Peyer's patch (tissue), 4 donors: ENCODE data around the gene ALOX5AP. TPM values are rescaled to one million over a fixed set of nuclear protein-coding genes. Genes with fewer than 3 reads are reported as not detected.

Experiments used
- DNase-seq, 3 donors: peaks; one replicate each; pipeline ENCODE4 v3.0.0-alpha.2; 2017 to 2019
- H3K27ac ChIP-seq, 4 donors: fragments of 200-600 bp; sonication (generic); one replicate each; pipeline ENCODE4 v1.5.1; 2016 to 2019
- H3K27me3 ChIP-seq, 2 donors: fragments of 200-600 bp; sonication (generic); one replicate each; pipeline ENCODE4 v1.5.1; 2019
- H3K36me3 ChIP-seq, 3 donors: fragments of 200-600 bp; sonication (generic); one replicate each; pipeline ENCODE4 v1.5.1; 2016 to 2019
- H3K4me1 ChIP-seq, 4 donors: fragments of 200-600 bp; sonication (generic); one replicate each; pipeline ENCODE4 v1.5.1; 2016 to 2019
- H3K4me3 ChIP-seq, 4 donors: fragments of 200-600 bp; sonication (generic); 1 replicate in 3 of 4; 2 replicates in 1 of 4; pipeline ENCODE4 v1.5.1; 2016 to 2019; ENCODE audit warnings: mild to moderate bottlenecking in 1 of 4
- H3K9me3 ChIP-seq, 4 donors: fragments of 200-600 bp; sonication (generic); one replicate each; pipeline ENCODE4 v1.5.1; 2016 to 2019; ENCODE audit warnings: mild to moderate bottlenecking in 1 of 4
- POLR2A ChIP-seq, 2 donors: fragments of 450-650 bp; IDR thresholded peaks; one replicate each; pipeline ENCODE4 v1.5.1; 2017; ENCODE audit warnings: antibody characterized with exemption in 2 of 2, mild to moderate bottlenecking in 2 of 2, moderate library complexity in 2 of 2
- total RNA-seq, 4 donors: library from RNA; depleted of rRNA; stranded (reverse); fragments of >200 nt; gene quantifications; one replicate each; pipeline ENCODE4 v1.1.0, GENCODE V29; 2016
- TF ChIP-seq, protein P1 (sequence below), 6 experiments: fragments of 450-650 bp in 4 of 6; fragments of 200-600 bp in 2 of 6; sonication (generic) in 1 of 6; IDR thresholded peaks; one replicate each; pipeline ENCODE4 v1.5.1; 2017 to 2019; ENCODE audit warnings: antibody characterized with exemption in 6 of 6, mild to moderate bottlenecking in 3 of 6, moderate library complexity in 1 of 6

Gene ALOX5AP
- total RNA-seq, 4 donors from 2014 or later = 7.6 to 19.8 (median 13.2) TPM

DNA sequence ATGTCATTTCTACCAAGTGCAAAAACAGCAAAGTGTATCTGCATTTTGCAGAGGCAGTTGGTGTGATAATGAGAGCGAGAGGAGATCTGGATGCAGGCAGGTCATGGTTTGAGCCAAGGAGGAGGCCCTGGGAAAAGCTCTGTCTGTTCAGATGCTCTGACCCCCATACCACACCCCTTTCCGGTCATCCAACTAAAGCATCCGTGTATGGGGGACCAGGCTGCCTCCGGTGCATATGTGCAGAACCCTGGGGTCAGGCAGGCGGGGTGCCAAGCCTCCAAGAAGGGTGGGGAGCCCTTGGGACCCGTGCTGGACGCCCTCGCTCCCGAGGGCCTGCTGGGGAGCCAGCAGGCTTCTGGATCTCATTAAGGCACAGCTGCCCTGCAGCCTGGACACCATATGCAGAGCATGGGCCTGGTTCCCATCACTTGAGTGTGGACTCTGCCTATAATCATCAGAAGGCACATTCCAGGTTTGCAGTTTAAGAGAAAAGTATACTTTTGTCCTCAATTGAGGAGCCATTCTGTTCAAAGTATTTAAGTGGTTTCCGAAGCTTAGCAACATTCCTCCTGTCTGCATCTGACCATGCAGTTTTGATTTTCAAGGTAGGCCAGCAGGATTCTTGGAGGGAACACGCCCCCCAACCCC lies 56.1 kb downstream of the ALOX5AP start:
- Histone ChIP-seq H3K27ac (no peak overlapping the region), H3K4me3 (no peak overlapping the region), H3K4me1 (peaks cover 0 to 2% (median 0%) of the 10 kb centered on the region in 4 donors), H3K9me3 (no peaks in the 10 kb centered on the region), H3K27me3 (no peaks in the 10 kb centered on the region), H3K36me3 (no peaks in the 10 kb centered on the region)
- no peak for DNase-seq
- TF ChIP-seq POLR2A (IDR thresholded peaks at IDR 0.05) = no peak
- TF ChIP-seq, protein P1, sequence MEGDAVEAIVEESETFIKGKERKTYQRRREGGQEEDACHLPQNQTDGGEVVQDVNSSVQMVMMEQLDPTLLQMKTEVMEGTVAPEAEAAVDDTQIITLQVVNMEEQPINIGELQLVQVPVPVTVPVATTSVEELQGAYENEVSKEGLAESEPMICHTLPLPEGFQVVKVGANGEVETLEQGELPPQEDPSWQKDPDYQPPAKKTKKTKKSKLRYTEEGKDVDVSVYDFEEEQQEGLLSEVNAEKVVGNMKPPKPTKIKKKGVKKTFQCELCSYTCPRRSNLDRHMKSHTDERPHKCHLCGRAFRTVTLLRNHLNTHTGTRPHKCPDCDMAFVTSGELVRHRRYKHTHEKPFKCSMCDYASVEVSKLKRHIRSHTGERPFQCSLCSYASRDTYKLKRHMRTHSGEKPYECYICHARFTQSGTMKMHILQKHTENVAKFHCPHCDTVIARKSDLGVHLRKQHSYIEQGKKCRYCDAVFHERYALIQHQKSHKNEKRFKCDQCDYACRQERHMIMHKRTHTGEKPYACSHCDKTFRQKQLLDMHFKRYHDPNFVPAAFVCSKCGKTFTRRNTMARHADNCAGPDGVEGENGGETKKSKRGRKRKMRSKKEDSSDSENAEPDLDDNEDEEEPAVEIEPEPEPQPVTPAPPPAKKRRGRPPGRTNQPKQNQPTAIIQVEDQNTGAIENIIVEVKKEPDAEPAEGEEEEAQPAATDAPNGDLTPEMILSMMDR (IDR thresholded peaks at IDR 0.05) = no peak

DNA sequence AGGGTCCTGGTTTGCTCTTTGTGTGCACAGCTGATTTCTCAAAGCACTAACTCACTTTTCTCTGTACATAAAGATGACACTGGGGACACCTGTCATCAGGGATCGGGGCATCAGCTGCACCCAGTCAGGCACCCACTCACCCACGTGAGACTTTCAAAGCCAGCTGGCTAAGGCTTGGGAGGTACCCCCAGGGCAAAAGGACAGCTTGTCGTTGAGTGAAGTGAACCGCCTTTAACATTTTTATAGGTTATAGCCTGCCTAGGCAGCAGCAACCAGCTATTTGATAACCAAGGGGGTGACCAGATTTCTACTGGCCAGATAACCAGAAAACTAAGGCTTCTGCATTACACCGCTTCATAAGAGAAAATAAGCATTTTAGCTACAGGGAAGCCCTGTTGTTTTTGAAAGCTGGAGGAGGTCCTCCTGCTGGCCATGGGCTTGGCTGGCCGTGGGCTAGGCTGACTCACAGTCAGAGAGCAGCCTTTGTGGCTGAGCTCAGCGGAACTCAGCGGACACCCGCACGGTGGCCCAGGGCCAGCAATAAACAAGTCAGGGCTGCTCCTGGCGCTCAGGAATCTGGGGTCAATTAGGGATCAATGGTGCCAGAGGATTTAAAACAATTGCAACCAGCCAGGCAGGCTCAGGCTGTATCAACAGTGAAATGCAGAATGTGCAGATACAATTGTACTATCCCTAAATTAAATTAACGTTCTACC lies 57.1 kb downstream of the ALOX5AP start:
- no peaks in the 10 kb centered on the region for H3K36me3 ChIP-seq
- H3K4me3 ChIP-seq = no peak overlapping the region
- H3K27ac ChIP-seq = peak overlapping the region in 1 of 4 donors; percentile 36
- no peaks in the 10 kb centered on the region for H3K9me3 ChIP-seq
- TF ChIP-seq, protein P1 (IDR thresholded peaks at IDR 0.05) = peak in 3 of 6 experiments; percentile 28 to 35 (median 35)
- TF ChIP-seq POLR2A (IDR thresholded peaks at IDR 0.05) = no peak
- H3K27me3 ChIP-seq = no peaks in the 10 kb centered on the region
- H3K4me1 ChIP-seq = peaks cover 0 to 5% (median 0%) of the 10 kb centered on the region in 4 donors
- peak in 2 of 3 donors; percentile 66 to 75 for DNase-seq

DNA sequence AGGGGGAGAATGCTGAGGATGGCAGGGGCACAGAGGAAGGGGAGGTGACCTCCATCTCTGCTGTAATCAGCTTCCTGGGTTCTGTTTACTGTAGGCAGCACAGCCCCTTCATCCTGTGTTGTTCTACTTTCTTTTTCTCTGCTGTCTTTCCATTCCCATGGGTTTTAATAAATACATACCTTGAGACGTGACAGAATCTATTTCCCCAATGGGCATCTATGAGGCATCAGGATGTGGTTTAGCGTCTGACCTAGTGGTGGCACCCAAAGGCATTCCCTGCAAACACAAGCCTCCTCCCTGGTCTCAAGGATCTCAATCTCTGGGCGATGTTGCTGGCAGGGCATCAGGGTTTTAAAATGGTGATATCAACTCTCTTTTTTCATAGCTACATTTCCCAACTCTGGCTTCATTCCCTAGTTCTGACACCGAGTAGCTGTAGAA lies 60.8 kb downstream of the ALOX5AP start:
- Histone ChIP-seq H3K36me3 (no peaks in the 10 kb centered on the region), H3K4me1 (peaks cover 0 to 5% (median 0%) of the 10 kb centered on the region in 4 donors), H3K4me3 (no peak overlapping the region), H3K27me3 (no peaks in the 10 kb centered on the region), H3K9me3 (no peaks in the 10 kb centered on the region), H3K27ac (no peak overlapping the region)
- TF ChIP-seq, protein P1 (IDR thresholded peaks at IDR 0.05) = peak in 1 of 6 experiments; percentile 21
- TF ChIP-seq POLR2A (IDR thresholded peaks at IDR 0.05) = no peak
- DNase-seq = no peak

DNA sequence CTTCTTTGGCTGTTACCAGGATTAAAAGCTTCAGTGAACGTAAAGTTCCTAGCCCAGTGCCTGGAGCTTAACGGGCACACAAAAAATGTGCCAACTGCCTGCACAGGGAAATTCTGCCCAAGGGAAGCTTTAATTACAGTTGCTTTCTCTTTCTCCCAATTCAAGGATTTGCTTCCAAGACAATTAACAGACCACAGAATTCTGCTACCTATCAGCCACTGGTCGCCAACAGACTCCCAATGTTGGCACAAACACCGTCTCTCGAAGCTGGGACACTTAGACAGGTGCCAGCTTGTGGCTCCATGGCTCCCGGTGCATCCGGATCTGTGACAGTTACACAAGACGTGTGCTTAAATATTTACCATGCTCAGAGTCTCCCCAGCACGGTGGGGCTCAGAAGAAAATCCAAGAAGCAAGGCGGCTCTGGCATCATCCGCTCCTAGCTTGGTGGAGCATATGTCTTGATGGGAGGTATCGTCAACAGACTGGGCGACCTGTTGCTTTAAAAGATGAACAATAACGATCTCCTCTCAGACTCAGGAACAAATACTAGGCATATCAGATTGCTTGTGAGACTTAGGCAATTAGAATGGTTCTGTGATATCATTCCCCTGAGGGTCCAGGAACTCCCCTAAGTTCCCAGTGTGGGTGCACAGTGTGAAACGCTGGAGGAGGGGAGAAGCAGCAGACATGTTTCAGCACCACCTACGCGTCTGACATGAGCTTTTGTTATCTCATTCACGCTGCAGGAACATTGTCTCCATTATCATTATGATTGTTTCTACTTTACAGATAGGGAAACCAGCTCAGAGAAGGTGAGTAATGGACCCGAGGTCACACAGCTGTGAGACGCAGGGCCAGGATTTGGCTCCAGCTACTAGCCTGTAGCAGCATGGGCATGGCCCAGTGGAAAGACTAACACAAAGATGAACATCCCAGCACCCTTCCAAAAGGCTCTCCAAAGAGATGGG lies 61.6 kb downstream of the ALOX5AP start:
- Histone ChIP-seq H3K4me1 (peaks cover 0 to 5% (median 0%) of the 10 kb centered on the region in 4 donors), H3K9me3 (no peaks in the 10 kb centered on the region), H3K4me3 (no peak overlapping the region), H3K27ac (no peak overlapping the region), H3K36me3 (no peaks in the 10 kb centered on the region), H3K27me3 (no peaks in the 10 kb centered on the region)
- no peak for DNase-seq
- TF ChIP-seq, protein P1 (IDR thresholded peaks at IDR 0.05) = no peak
- no peak for TF ChIP-seq POLR2A (IDR thresholded peaks at IDR 0.05)

DNA sequence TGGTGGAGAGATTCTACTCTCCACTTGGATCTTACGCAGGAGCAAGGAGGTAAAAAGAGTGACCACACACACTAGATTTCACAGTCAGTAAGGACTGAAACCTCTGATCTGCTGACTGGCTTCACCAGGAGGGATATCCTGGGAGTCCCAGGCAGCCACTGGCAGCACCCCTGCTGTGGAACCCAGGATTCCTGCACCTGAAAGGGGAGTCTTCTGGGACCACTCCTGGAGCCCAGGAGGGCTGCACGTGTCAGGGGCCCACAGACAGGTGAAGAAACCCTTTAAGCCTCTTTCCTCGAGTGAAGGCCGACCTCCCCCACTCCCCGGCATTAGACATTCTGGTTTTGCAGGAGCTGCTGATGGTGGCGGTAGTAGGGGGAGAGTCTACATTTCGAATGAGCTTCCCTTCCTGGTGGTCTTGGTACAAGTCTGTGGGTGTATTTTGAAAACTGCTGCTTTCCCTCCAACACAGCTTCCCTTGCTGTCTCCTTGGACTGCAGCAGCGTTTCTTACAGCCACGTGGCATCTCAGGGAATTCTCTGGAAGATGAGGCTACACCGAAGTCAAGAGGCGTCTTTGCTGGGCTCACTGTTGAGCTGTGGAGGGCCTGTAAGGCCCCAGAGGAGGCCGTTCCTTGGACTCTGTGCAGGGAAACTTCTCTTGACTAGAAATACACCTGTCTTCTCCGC lies 62.6 kb downstream of the ALOX5AP start:
- peaks cover 0 to 11% (median 0%) of the 10 kb centered on the region in 4 donors for H3K4me1 ChIP-seq
- H3K9me3 ChIP-seq = no peaks in the 10 kb centered on the region
- no peak overlapping the region for H3K27ac ChIP-seq
- H3K27me3 ChIP-seq = no peaks in the 10 kb centered on the region
- H3K4me3 ChIP-seq = no peak overlapping the region
- no peaks in the 10 kb centered on the region for H3K36me3 ChIP-seq
- TF ChIP-seq POLR2A (IDR thresholded peaks at IDR 0.05) = no peak
- TF ChIP-seq, protein P1 (IDR thresholded peaks at IDR 0.05) = no peak
- DNase-seq = no peak
